K562 (cell line): ENCODE data around the gene FMO5. TPM values are rescaled to one million over a fixed set of nuclear protein-coding genes. Genes with fewer than 3 reads are reported as not detected.

Experiments
- CHCHD3 ChIP-seq: fragments of 250-450 bp; sonication (Bioruptor Pico); IDR thresholded peaks from 2 replicates; pipeline ENCODE4 v2.1.2; 2022; ENCODE audit warnings: mild to moderate bottlenecking
- ZNF280A ChIP-seq: fragments of 450-650 bp; IDR thresholded peaks from 2 replicates; pipeline ENCODE4 v1.6.1; 2018; ENCODE audit warnings: mild to moderate bottlenecking, low read depth; ENCODE audit not compliant: partially characterized antibody
- polyA plus RNA-seq, 8 experiments: library from polyadenylated mRNA; depleted of rRNA in 4 of 8; stranded (reverse) in 5 of 8; unstranded in 3 of 8; fragments of >200 nt; fragmentation: Nextera tagmentation in 2 of 8; fragmentation: Illumina TruSeq in 1 of 8; extraction: Ambion mirVana in 2 of 8; extraction: Trizol in 1 of 8; gene quantifications; 2 replicates each; pipeline versions ENCODE4 v1.2.1 to v1.2.3, GENCODE V29; 2011 to 2014; ENCODE audit warnings: inconsistent platforms in 1 of 8, missing spikeins in 1 of 8
- total RNA-seq, 7 experiments: library from RNA; depleted of rRNA in 6 of 7; stranded (reverse); fragments of >200 nt in 6 of 7; fragmentation: Illumina TruSeq in 2 of 7; extraction: Trizol in 2 of 7; gene quantifications; 2 replicates each; pipeline versions ENCODE4 v1.2.1 to v1.2.3, GENCODE V29; 2011 to 2021; ENCODE audit warnings: low replicate concordance in 1 of 7
- TF ChIP-seq, protein P1 (sequence below): fragments of 450-650 bp; formaldehyde crosslinking; IDR thresholded peaks from 2 replicates; pipeline ENCODE4 v1.4.0; 2020; ENCODE audit warnings: mild to moderate bottlenecking, moderate library complexity

The FMO5 gene
- total and polyA plus RNA-seq, 9 of the 15 experiments (the other 6 are each of a cell fraction or from before 2014, with no cell fraction given) = 0.11 to 0.69 (median 0.19) TPM; not detected in 1

DNA sequence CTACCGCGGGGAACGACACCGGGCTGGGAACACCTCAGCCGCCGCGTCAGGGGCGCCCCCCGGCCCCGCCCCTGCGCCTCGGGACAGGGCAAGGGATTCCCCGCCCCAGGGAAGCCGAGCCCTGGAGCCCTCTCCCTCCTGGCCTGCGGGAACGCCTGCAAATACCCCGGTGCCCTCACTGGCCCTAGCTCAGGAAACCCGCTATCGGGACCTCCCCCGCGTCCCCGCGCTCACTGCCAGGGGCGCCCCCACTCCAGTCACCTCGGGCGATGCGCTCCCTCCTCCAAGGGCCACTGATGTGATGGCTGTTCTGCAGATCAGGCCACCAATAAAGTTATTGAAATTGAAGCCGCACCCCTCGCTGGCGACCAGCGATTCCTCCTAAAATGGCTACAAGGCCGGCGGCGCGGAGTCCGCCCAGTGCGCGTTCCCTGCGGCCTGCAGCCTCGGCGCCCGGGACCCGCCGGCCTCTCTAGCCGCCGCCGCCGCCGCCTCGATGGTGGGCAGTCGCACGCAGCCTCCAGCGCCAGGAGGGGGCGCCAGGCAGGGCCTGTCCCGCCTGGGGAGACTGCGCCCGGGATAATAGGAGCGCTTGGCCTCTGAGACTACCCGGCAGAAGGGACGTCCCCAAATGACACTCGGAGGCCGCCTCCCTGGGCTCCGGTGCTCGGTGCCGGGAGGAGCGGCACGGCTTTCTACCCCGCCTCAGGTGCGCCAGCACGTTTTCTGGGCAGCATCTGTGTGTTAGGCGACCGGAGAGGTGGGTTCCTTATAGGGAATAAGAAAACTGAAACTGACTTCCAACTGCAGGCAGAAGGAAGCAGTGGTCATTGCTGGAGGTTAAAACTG lies 52.7 kb downstream of the FMO5 start, which contains the start of gene PRKAB2 (continued):
- TF ChIP-seq, protein P1, sequence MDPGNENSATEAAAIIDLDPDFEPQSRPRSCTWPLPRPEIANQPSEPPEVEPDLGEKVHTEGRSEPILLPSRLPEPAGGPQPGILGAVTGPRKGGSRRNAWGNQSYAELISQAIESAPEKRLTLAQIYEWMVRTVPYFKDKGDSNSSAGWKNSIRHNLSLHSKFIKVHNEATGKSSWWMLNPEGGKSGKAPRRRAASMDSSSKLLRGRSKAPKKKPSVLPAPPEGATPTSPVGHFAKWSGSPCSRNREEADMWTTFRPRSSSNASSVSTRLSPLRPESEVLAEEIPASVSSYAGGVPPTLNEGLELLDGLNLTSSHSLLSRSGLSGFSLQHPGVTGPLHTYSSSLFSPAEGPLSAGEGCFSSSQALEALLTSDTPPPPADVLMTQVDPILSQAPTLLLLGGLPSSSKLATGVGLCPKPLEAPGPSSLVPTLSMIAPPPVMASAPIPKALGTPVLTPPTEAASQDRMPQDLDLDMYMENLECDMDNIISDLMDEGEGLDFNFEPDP (CRISPR knock-in tag) = no peak
- TF ChIP-seq ZNF280A (no peak), CHCHD3 (CRISPR knock-in tag) (0 out of 2 replicates have a peak, but pooled peaks have one; percentile 16)
